ENCODE measurements around the gene DTX4.

Gene DTX4

GRCh38 chr11:59189986-59190385 is 18.1 kb downstream of the DTX4 start:
- DNase-seq (ENCODE audit: low read depth in 2 of 3, low spot score in 1 of 3) = no peak

DNA sequence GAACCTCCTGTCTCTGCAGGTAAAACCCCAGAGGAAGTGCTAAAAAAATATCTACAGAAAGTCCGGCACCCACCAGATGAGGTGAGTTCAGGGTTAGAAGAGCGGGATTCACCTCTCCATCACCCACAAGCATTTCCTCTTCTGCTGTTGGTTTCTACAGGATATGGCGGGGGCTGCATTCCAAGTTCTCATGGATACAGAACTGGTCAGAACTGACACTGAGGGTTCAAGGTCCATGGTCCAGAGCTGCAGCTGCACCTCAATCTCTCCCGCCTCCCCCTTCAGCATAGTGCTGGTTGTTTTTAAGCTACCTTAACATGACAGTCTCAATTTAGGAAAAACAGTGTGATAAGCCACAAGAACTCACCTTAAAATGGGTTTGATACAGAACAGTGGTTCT is 19.2 kb downstream of the DTX4 start:
- no peak for DNase-seq (ENCODE audit: low read depth in 2 of 3, low spot score in 1 of 3)

DNA sequence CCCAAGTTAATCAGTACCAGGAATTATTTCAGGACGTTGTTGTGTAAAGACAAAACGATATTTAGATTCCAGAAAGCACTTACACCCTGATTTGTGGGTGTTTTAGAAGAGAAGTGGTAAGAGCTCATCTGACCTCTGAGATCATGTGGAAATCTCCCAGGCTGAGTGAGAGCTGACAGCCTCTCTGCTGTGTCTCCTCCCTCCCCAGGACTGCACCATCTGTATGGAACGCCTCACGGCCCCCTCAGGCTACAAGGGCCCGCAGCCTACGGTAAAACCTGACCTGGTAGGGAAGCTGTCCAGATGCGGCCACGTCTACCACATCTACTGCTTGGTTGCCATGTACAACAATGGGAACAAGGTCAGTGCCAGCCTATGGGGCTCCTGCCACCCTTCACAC is 20.0 kb downstream of the DTX4 start:
- DNase-seq (ENCODE audit: low read depth in 2 of 3, low spot score in 1 of 3) = no peak

DNA sequence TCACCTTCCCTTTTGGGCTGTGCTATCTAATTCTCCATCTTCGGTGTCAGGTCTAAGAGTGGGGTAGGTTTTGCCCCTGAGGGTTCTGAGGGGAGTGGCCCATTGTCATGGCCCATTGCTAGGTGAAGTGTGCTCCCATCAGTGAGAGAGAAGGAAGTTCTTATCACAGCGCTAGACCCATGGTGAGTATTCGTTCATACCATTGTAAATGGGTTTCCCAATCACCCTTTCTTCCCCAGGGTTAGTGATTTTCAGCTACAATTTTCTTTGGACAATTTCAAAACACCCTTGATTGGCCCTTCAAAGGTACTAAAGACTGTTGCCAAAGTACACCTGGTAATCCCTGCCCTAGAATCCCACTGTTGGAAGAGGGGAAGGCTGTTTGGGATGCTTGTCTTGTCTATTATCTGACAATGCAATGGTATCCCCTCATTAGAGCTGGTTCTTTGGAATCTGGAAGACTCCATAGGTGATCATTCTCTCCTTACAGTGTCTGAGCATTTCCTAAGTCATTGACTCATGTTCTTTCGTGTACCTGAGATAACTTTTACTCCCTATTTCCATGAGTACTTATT is 20.6 kb downstream of the DTX4 start:
- no peak for DNase-seq (ENCODE audit: low read depth in 2 of 3, low spot score in 1 of 3)

- DNase-seq (ENCODE audit: low read depth in 2 of 3, low spot score in 1 of 3) = no peak
Observed at GRCh38 chr11:59193587-59194130, 21.7 kb downstream of the DTX4 start.

DNA sequence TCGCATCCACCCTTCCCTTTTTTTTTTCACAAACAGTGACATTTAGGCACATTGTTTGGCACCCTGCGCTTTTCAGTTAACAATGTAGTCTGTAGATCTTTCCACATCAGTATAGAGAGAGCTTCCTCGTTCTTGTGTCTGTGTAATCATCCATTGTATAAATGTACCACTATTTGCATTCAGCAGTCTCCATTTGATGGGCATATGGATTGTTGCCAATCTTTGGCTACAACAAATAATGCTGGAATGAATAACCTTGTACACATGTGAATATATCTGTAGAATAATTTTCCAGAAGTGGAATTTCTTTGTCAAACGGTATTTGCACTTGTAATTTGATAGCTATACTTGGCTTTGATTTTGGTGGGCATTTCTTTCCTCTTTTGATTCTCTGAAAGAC is 23.7 kb downstream of the DTX4 start:
- DNase-seq (ENCODE audit: low read depth in 2 of 3, low spot score in 1 of 3) = no peak

GRCh38 chr11:59196777-59197176 is 24.8 kb downstream of the DTX4 start:
- no peak for DNase-seq (ENCODE audit: low read depth in 2 of 3, low spot score in 1 of 3)

DNA sequence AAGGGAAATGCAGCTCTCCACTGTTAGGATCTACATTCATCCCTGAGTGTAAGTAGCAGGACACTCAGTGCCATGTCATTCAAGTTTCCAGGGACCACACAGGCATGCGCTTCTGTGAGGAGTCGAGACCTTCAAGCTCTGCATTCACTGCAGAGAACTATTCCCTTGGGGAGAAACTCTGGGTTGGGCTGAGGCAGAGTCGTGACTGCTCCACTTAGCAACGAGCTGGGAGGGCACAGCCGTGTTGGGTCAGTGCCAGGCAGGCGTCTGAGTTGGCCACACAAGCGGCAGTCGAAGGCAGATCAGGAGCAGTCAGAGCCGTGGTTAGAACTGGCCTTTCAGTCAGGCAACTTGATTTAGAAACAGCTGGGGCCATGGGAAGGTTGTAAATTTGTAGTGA is 26.1 kb downstream of the DTX4 start:
- no peak for DNase-seq (ENCODE audit: low read depth in 2 of 3, low spot score in 1 of 3)

- no peak for DNase-seq (ENCODE audit: low read depth in 2 of 3, low spot score in 1 of 3)
Observed at GRCh38 chr11:59198726-59199125, 26.8 kb downstream of the DTX4 start.

- peak; percentile 5 to 30 (median 13) for DNase-seq (ENCODE audit: low read depth in 2 of 3, low spot score in 1 of 3)
Observed at GRCh38 chr11:59199546-59200422, 27.9 kb downstream of the DTX4 start.

GRCh38 chr11:59200423-59200746 is 28.5 kb downstream of the DTX4 start:
- no peak for DNase-seq (ENCODE audit: low read depth in 2 of 3, low spot score in 1 of 3)

DNA sequence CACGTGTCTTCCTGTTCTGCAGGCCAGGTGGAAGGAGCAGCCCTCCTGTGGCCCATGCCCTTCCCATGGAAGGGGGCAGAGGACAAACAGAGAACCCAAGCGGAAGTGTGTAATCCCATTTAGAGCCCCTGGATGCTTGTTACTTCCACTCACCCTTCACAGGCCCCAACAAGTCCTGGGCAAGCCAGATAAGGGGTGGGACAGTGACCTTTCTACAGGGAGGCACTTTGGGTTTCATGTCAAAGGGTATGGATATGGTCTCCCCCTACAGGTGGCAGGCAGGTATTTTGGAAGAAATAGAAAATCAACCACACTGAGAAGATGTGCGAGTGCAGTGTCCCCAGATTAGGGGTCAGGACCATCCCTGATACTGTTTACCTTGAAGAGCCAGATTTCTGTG is 29.4 kb downstream of the DTX4 start:
- no peak for DNase-seq (ENCODE audit: low read depth in 2 of 3, low spot score in 1 of 3)

DNA sequence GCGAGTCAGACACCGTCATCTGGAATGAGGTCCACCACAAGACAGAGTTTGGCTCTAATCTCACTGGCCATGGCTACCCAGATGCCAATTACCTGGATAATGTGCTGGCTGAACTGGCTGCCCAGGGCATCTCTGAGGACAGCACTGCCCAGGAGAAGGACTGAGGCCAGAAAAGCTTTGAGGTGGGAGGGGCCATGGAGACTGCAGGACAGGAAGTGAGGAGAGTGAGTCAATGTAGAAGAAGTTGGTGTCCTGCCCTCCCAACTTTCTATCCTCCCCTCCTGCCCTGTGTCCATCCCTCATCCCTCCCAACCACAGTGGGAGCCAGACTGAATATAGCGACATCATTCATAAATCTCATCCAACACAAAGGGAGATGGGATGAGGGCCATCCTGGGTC is 32.8 kb downstream of the DTX4 start:
- DNase-seq (ENCODE audit: low read depth in 2 of 3, low spot score in 1 of 3) = no peak

GRCh38 chr11:59205648-59206047 is 33.7 kb downstream of the DTX4 start:
- no peak for DNase-seq (ENCODE audit: low read depth in 2 of 3, low spot score in 1 of 3)

DNA sequence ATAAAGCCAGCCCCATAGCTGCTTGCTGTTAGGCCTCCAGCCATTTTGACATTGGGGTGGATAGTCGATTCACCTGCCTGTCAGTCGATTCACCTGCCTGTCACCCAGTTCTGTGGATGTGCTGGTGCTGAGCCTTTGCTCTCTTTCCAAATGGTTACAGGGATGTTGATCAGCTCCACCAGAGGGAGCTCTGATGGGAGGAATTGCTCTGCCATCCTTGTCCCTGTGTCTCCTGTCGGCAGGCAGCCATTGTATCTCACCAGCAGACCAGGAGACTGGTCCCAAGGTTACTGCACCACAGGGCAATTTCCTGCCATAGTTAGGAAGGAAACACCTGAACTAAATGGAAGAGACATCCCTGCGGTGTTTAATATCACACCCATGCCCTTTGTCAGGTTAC is 34.7 kb downstream of the DTX4 start:
- DNase-seq (ENCODE audit: low read depth in 2 of 3, low spot score in 1 of 3) = no peak

DNA sequence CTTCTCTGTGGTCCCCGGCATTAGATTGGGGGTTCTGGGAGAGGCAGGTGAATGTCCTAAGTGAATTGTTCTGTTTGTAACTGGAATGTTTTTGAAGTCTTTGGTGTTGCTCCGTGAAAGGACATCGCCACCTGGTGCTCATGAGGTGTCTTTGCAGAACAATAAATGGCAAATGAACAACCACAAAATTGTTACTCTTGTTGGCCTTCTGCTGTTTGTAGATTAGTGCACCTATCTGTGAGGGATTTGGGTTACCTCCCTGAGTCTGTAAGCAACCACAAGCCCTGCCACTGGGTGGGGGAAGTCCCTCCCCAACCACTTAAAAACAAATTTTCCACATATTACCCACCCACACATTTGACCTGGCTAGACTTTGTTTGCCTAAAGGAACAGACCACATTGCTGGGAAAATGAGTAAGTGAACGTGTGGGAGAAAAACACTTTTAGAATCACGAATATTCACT is 36.1 kb downstream of the DTX4 start:
- peak; percentile 26 to 47 (median 27) for DNase-seq (ENCODE audit: low read depth in 2 of 3, low spot score in 1 of 3)

DNA sequence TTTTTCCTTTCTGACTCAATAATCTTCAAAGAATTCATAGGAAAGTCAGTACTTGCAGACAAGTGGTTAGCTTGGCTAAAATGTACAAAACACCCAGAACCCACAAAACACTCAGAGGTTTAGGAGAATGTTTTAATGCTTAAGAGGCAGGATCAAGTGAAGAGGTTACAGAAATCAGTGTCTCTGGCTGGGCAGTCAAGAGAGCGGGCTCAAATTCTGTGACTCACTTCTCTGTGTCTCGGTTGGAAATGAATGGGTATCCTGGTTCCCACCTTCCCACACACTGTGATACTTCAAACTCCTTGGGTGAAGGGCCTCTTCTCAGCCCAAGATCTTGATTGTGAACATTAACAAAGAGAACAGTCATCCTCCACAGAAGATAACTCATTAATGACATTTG is 37.0 kb downstream of the DTX4 start:
- DNase-seq (ENCODE audit: low read depth in 2 of 3, low spot score in 1 of 3) = peak in 1 of 3 donors; percentile 36

DNA sequence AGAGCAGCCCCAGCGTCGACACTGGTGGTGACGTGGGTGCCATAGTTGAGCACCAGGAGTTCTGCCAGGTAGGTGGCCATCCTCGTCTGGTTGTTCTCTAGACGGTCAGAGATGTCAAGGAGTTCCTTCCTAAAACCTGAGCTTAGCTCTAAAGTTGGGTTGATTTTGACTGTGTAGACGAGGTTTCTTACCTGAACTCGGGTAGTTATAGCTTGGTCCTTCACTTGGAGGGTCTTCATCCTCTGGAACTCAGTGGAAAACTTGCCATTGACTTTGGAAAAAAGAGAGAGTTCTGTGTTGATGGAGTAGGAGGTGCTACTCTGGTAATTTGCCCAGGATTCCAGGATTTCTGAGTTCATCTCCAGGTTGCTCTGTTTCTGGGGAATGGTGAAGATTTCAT is 40.3 kb downstream of the DTX4 start:
- DNase-seq (ENCODE audit: low read depth in 2 of 3, low spot score in 1 of 3) = no peak

DNA sequence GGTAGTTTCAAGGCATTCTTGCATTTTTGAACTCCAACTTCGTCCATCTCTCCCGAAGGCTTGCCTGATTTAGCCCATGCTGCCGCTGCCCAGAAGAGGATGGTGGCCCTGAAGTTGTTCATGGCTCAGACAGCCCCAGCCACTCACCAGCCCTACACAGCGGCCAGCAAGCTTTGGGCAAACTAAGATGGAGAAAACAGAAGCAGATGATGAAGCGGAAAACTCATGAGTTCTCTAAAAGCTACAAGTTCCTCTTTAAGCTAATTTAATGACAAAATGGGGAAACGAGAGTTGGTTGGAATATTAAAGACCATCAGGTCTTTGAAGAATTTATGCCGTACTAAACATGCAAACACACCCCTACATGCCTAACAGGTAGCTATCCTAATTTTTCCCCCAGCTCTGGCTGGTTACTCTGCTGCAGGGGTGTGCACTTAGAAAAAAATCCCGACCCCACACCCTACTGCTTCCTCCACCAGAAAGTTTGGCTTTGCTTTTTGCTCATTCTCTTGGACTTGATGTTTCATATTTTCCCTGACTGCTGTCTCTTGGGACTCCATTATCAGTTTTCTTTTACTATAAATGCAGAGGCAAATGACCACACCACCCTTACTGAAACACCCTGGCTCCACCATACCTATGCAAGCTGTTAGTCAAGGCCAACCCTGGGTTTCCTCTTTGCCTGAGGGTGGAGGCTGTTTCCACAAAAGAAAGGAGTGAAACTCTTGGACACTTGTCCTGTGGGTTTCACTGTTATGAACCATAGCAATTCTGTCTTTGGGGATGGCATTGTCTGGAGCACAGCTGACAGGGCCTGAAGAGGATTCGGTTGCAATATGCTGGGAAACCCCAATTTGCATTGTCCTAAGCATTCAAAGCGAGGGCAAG is 41.1 kb downstream of the DTX4 start, which contains the start of gene MPEG1:
Gene MPEG1 (minus strand): TSS at position 184 of the 888 bp plus-strand sequence. CDS start 62 bp downstream, at position 122.
- no peak for DNase-seq (ENCODE audit: low read depth in 2 of 3, low spot score in 1 of 3)

DNA sequence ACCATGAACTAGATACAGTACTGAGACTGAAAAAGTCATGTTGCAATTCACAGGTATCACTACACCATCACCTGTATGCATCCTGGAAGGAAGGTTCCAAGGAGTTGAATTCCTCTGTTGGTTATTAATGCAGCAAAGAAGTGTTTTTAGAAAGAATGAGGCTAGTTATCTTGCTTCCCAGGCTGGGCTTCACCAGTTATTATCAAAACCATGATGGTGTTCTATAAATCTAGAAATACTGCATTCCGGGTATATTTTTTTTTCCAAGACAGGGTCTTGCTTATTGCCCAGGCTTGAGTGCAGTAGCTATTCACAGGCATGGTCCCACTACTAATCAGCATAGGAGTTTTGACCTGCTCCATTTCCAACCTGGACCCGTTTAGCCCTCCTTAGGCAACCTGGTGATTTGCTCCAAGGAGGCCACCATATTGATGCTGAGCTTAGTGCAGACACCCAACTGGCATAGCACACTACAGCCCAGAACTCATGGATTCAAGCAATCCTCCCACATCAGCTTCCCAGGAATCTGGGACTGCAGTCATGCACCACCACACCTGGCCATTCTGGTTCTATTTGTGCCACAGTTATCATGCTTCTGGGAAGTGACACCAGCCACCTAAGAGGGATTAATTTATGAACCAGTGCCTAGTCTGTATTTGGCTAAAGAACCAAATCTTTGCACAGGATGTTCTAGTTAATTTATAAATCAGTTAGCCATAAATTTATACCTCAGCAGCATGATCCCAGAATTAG is 42.4 kb downstream of the DTX4 start:
- DNase-seq (ENCODE audit: low read depth in 2 of 3, low spot score in 1 of 3) = no peak
